PC-9 (cell line): ENCODE measurements around the gene VCAN. TPM values are rescaled to one million over a fixed set of nuclear protein-coding genes. Genes with fewer than 3 reads are reported as not detected.

Experiments used
- BruUV-seq: library from RNA; stranded (reverse); fragments of 400-500 nt; replicated peaks from 2 replicates; lab custom pipeline; 2021; lab: Mats Ljungman, UMichigan
- CTCF ChIA-PET: fragments of 300-600 bp; sonication (Branson Sonifier 250); formaldehyde crosslinking; loops from one replicate; lab custom pipeline; 2022; ENCODE audit warnings: antibody characterized with exemption; lab: Charles Lee
- POLR2A ChIA-PET: fragments of 300-600 bp; sonication (Branson Sonifier 250); formaldehyde crosslinking; loops from one replicate; lab custom pipeline; 2022; ENCODE audit warnings: antibody characterized with exemption; ENCODE audit not compliant: unreplicated experiment; lab: Charles Lee
- DNase-seq, 2 experiments: peaks; one replicate each; pipeline versions ENCODE4 v3.0.0 to v3.0.0-alpha.2; 2015 to 2022; ENCODE audit warnings: mixed read lengths in 1 of 2
- H2AFZ ChIP-seq: fragments of 200-600 bp; sonication (generic); 2 replicates; pipeline ENCODE4 v1.8.1; 2017; ENCODE audit warnings: antibody characterized with exemption
- H3F3A ChIP-seq: fragments of 200-600 bp; sonication (generic); 2 replicates; pipeline ENCODE4 v1.8.1; 2017; ENCODE audit warnings: antibody characterized with exemption, mild to moderate bottlenecking, low read depth; ENCODE audit not compliant: insufficient read depth
- H3K27ac ChIP-seq: fragments of 200-600 bp; sonication (generic); 2 replicates; pipeline ENCODE4 v1.6.1; 2016; ENCODE audit warnings: mixed run types
- H3K27me3 ChIP-seq: fragments of 200-600 bp; sonication (generic); 2 replicates; pipeline ENCODE4 v1.6.1; 2016; ENCODE audit warnings: low read depth, mixed run types; ENCODE audit not compliant: insufficient read depth
- H3K36me3 ChIP-seq: fragments of 200-600 bp; sonication (generic); 2 replicates; pipeline ENCODE4 v1.6.1; 2016; ENCODE audit warnings: low read depth, mixed run types
- H3K4me1 ChIP-seq: fragments of 200-600 bp; sonication (generic); replicated peaks from 2 replicates; pipeline ENCODE4 v1.6.1; 2016; ENCODE audit warnings: mixed run types; ENCODE audit not compliant: insufficient read depth
- H3K4me2 ChIP-seq: fragments of 200-600 bp; sonication (generic); 2 replicates; pipeline ENCODE4 v1.6.1; 2017; ENCODE audit warnings: mixed run types
- H3K4me3 ChIP-seq: fragments of 200-600 bp; sonication (generic); 2 replicates; pipeline ENCODE4 v1.6.1; 2016; ENCODE audit warnings: mixed run types
- H3K79me2 ChIP-seq: fragments of 200-600 bp; sonication (generic); 2 replicates; pipeline ENCODE4 v1.6.1; 2017; ENCODE audit warnings: low read depth, mixed run types
- H3K9me2 ChIP-seq: fragments of 200-600 bp; sonication (generic); 2 replicates; pipeline ENCODE4 v1.8.1; 2017; ENCODE audit warnings: mild to moderate bottlenecking; ENCODE audit not compliant: insufficient read depth
- H3K9me3 ChIP-seq: fragments of 200-600 bp; sonication (generic); 2 replicates; pipeline ENCODE4 v1.8.1; 2016; ENCODE audit warnings: low read depth; ENCODE audit not compliant: insufficient read depth
- H4K20me1 ChIP-seq: fragments of 200-600 bp; sonication (generic); 2 replicates; pipeline ENCODE4 v1.8.1; 2017; ENCODE audit not compliant: insufficient read depth
- CTCF ChIP-seq: fragments of 200-600 bp; sonication (generic); conservative IDR thresholded peaks from 2 replicates; pipeline ENCODE4 v1.6.1; 2017; ENCODE audit warnings: mixed run types, antibody characterized with exemption, mild to moderate bottlenecking, moderate library complexity
- EZH2 ChIP-seq: fragments of 200-600 bp; sonication (generic); IDR thresholded peaks from 2 replicates; pipeline ENCODE4 v1.8.0; 2017; ENCODE audit warnings: antibody characterized with exemption, low read depth
- intact Hi-C: fragments of 100-400 bp; cut with micrococcal nuclease; formaldehyde crosslinking; loops from one replicate; pipeline ENCODE4 v1.10.0; 2022; ENCODE audit not compliant: unreplicated experiment
- total RNA-seq: library from RNA; stranded (reverse); gene quantifications from 2 replicates; pipeline ENCODE4 v1.2.3, GENCODE V29; 2021

The VCAN gene
- total RNA-seq, 1 experiment from 2014 or later = 0.28 TPM

- Histone ChIP-seq H2AFZ (no peak overlapping the region), H3K4me2 (no peak overlapping the region), H3K27me3 (no peaks in the 10 kb centered on the region), H3K79me2 (no peaks in the 10 kb centered on the region), H3K4me1 (no peaks in the 10 kb centered on the region), H3K4me3 (no peak overlapping the region), H3K9me2 (no peaks in the 10 kb centered on the region), H3K36me3 (no peaks in the 10 kb centered on the region), H3K27ac (no peak overlapping the region), H3F3A (no peaks in the 10 kb centered on the region), H4K20me1 (no peaks in the 10 kb centered on the region), H3K9me3 (no peaks in the 10 kb centered on the region)
- TF ChIP-seq EZH2 = no peak
- TF ChIP-seq CTCF = no peak
- no peak for DNase-seq
- POLR2A ChIA-PET = no interaction called here
- CTCF ChIA-PET = no interaction called here
- BruUV-seq = no TSS peak
- intact Hi-C loops = no loop called here
Measured at GRCh38 chr5:83503662-83504061, 32.1 kb downstream of the VCAN start.

GRCh38 chr5:83507431-83507830 is 35.9 kb downstream of the VCAN start:
- CTCF ChIA-PET = no interaction called here
- Histone ChIP-seq H3K36me3 (no peaks in the 10 kb centered on the region), H3F3A (no peaks in the 10 kb centered on the region), H3K4me2 (no peak overlapping the region), H3K9me2 (no peaks in the 10 kb centered on the region), H3K27me3 (no peaks in the 10 kb centered on the region), H2AFZ (no peak overlapping the region), H3K9me3 (no peaks in the 10 kb centered on the region), H3K4me1 (no peaks in the 10 kb centered on the region), H3K79me2 (no peaks in the 10 kb centered on the region), H4K20me1 (no peaks in the 10 kb centered on the region), H3K4me3 (no peak overlapping the region), H3K27ac (no peak overlapping the region)
- no TSS peak for BruUV-seq
- intact Hi-C loops = no loop called here
- TF ChIP-seq CTCF (no peak), EZH2 (no peak)
- POLR2A ChIA-PET = no interaction called here
- DNase-seq = no peak

- CTCF ChIA-PET = no interaction called here
- intact Hi-C loops = no loop called here
- POLR2A ChIA-PET = no interaction called here
- H2AFZ ChIP-seq = no peak overlapping the region
- H4K20me1 ChIP-seq = no peaks in the 10 kb centered on the region
- no peaks in the 10 kb centered on the region for H3K4me1 ChIP-seq
- H3F3A ChIP-seq = no peaks in the 10 kb centered on the region
- TF ChIP-seq EZH2 (no peak), CTCF (no peak)
- H3K9me2 ChIP-seq = no peaks in the 10 kb centered on the region
- peak in 1 of 2 experiments; percentile 16 for DNase-seq
- no peaks in the 10 kb centered on the region for H3K27me3 ChIP-seq
- BruUV-seq = no TSS peak
- no peaks in the 10 kb centered on the region for H3K36me3 ChIP-seq
- H3K27ac ChIP-seq = no peak overlapping the region
- H3K9me3 ChIP-seq = no peaks in the 10 kb centered on the region
- no peak overlapping the region for H3K4me2 ChIP-seq
- no peaks in the 10 kb centered on the region for H3K79me2 ChIP-seq
- H3K4me3 ChIP-seq = no peak overlapping the region
Measured at GRCh38 chr5:83509540-83509939, 38.0 kb downstream of the VCAN start.
